ENCODE results near the gene PCBD2.
"Not testable (repeated sequence)": the region's sequence is repeated elsewhere in the genome, so short reads cannot be mapped to it uniquely, and the experiment has no call there.

Gene PCBD2

GRCh38 chr5:134905246-134905996, 490 bp downstream of the PCBD2 start:
- in situ Hi-C loops (cut with MboI; ENCODE audit: low sequenced_read_pairs): no loop called here

- in situ Hi-C loops (cut with MboI; ENCODE audit: low sequenced_read_pairs): no loop called here
These were observed 1.9 kb downstream of the PCBD2 start for GRCh38 chr5:134906811-134907210.

- in situ Hi-C loops (cut with MboI; ENCODE audit: low sequenced_read_pairs): not testable (repeated sequence)
These were observed 5.8 kb downstream of the PCBD2 start for GRCh38 chr5:134910752-134911151.

- in situ Hi-C loops (cut with MboI; ENCODE audit: low sequenced_read_pairs): no loop called here
These were observed 6.6 kb downstream of the PCBD2 start for GRCh38 chr5:134911285-134912206.

- in situ Hi-C loops (cut with MboI; ENCODE audit: low sequenced_read_pairs): no loop called here
These were observed 8.3 kb downstream of the PCBD2 start for GRCh38 chr5:134913254-134913653.

GRCh38 chr5:134913795-134914194, 8.9 kb downstream of the PCBD2 start:
- in situ Hi-C loops (cut with MboI; ENCODE audit: low sequenced_read_pairs): no loop called here

- in situ Hi-C loops (cut with MboI; ENCODE audit: low sequenced_read_pairs): no loop called here
These were observed 12.3 kb downstream of the PCBD2 start for GRCh38 chr5:134917070-134917815.

- in situ Hi-C loops (cut with MboI; ENCODE audit: low sequenced_read_pairs): no loop called here
These were observed 13.9 kb downstream of the PCBD2 start for GRCh38 chr5:134918861-134919260.

- in situ Hi-C loops (cut with MboI; ENCODE audit: low sequenced_read_pairs): no loop called here
These were observed 16.1 kb downstream of the PCBD2 start for GRCh38 chr5:134920848-134921575.

- in situ Hi-C loops (cut with MboI; ENCODE audit: low sequenced_read_pairs): no loop called here
These were observed 27.6 kb downstream of the PCBD2 start for GRCh38 chr5:134932508-134932907.

GRCh38 chr5:134934202-134934601, 29.3 kb downstream of the PCBD2 start:
- in situ Hi-C loops (cut with MboI; ENCODE audit: low sequenced_read_pairs): no loop called here

GRCh38 chr5:134935711-134936602, 31.0 kb downstream of the PCBD2 start:
- in situ Hi-C loops (cut with MboI; ENCODE audit: low sequenced_read_pairs): no loop called here

- in situ Hi-C loops (cut with MboI; ENCODE audit: low sequenced_read_pairs): no loop called here
These were observed 32.6 kb downstream of the PCBD2 start for GRCh38 chr5:134937526-134937925.

- in situ Hi-C loops (cut with MboI; ENCODE audit: low sequenced_read_pairs): no loop called here
These were observed 33.1 kb downstream of the PCBD2 start for GRCh38 chr5:134938030-134938429.

GRCh38 chr5:134939500-134939899, 34.6 kb downstream of the PCBD2 start:
- in situ Hi-C loops (cut with MboI; ENCODE audit: low sequenced_read_pairs): no loop called here

GRCh38 chr5:134943547-134943946, 38.6 kb downstream of the PCBD2 start:
- in situ Hi-C loops (cut with MboI; ENCODE audit: low sequenced_read_pairs): no loop called here

- in situ Hi-C loops (cut with MboI; ENCODE audit: low sequenced_read_pairs): no loop called here
These were observed 39.7 kb downstream of the PCBD2 start for GRCh38 chr5:134944630-134945029.

- in situ Hi-C loops (cut with MboI; ENCODE audit: low sequenced_read_pairs): no loop called here
These were observed 40.1 kb downstream of the PCBD2 start for GRCh38 chr5:134945041-134945440.

- in situ Hi-C loops (cut with MboI; ENCODE audit: low sequenced_read_pairs): no loop called here
These were observed 44.0 kb downstream of the PCBD2 start for GRCh38 chr5:134948911-134949310.

GRCh38 chr5:134949316-134949715, 44.4 kb downstream of the PCBD2 start:
- in situ Hi-C loops (cut with MboI; ENCODE audit: low sequenced_read_pairs): no loop called here
